GM12878 (cell line): ENCODE measurements around the gene HSBP1L1. TPM values are rescaled to one million over a fixed set of nuclear protein-coding genes. Genes with fewer than 3 reads are reported as not detected.

Source experiments
- BACH1 ChIP-seq: fragments of 450-650 bp; IDR thresholded peaks from 2 replicates; pipeline ENCODE4 v1.6.1; 2017; ENCODE audit warnings: mild to moderate bottlenecking, borderline replicate concordance
- BCL11A ChIP-seq: IDR thresholded peaks from 2 replicates; pipeline ENCODE4 v1.6.1; 2011; ENCODE audit warnings: low read depth, low read length
- CHD1 ChIP-seq: IDR thresholded peaks from 2 replicates; pipeline ENCODE4 v1.6.1; 2012; ENCODE audit warnings: low read depth, low read length, improper control_type of control experiment
- CTCF ChIP-seq, 3 experiments: IDR thresholded peaks in 2 of 3; conservative IDR thresholded peaks in 1 of 3; 2 replicates each; pipeline ENCODE4 v1.5.1; 2011; ENCODE audit warnings: low read depth in 3 of 3, low read length in 3 of 3, mild to moderate bottlenecking in 3 of 3, control low read depth in 2 of 3, moderate library complexity in 2 of 3, inconsistent platforms in 1 of 3, mixed read lengths in 1 of 3; ENCODE audit not compliant: control insufficient read depth in 2 of 3, insufficient read depth in 1 of 3; ENCODE audit errors: extremely low read depth in 1 of 3
- EED ChIP-seq: sonication (generic); IDR thresholded peaks from 2 replicates; pipeline ENCODE4 v1.6.1; 2016; ENCODE audit warnings: antibody characterized with exemption, low read depth
- ETV6 ChIP-seq, 2 experiments: fragments of 450-650 bp in 1 of 2; IDR thresholded peaks in 1 of 2; conservative IDR thresholded peaks in 1 of 2; 2 replicates each; pipeline ENCODE4 v1.6.1; 2014; ENCODE audit warnings: antibody characterized with exemption in 1 of 2, borderline replicate concordance in 1 of 2, low read depth in 1 of 2, mild to moderate bottlenecking in 1 of 2, moderate library complexity in 1 of 2
- GATAD2B ChIP-seq: fragments of 450-650 bp; conservative IDR thresholded peaks from 2 replicates; pipeline ENCODE4 v1.6.1; 2017; ENCODE audit warnings: low read depth, mild to moderate bottlenecking, moderate library complexity
- IRF5 ChIP-seq: fragments of 450-650 bp; IDR thresholded peaks from 2 replicates; pipeline ENCODE4 v1.6.1; 2017; ENCODE audit warnings: borderline replicate concordance
- JUND ChIP-seq: IDR thresholded peaks from 2 replicates; pipeline ENCODE4 v1.6.1; 2012; ENCODE audit warnings: low read depth, mild to moderate bottlenecking, low read length, improper control_type of control experiment, moderate library complexity
- KDM1A ChIP-seq: fragments of 200-600 bp; sonication (generic); IDR thresholded peaks from 2 replicates; pipeline ENCODE4 v1.6.1; 2016; ENCODE audit warnings: borderline replicate concordance
- MLLT1 ChIP-seq: fragments of 450-650 bp; IDR thresholded peaks from 2 replicates; pipeline ENCODE4 v1.6.1; 2016; ENCODE audit warnings: mild to moderate bottlenecking
- MTA3 ChIP-seq: IDR thresholded peaks from 2 replicates; pipeline ENCODE4 v1.6.1; 2012; ENCODE audit warnings: low read length, inconsistent platforms, borderline replicate concordance
- RBBP5 ChIP-seq: fragments of 200-600 bp; sonication (generic); conservative IDR thresholded peaks from 2 replicates; pipeline ENCODE4 v1.6.1; 2016
- RCOR1 ChIP-seq: conservative IDR thresholded peaks from 2 replicates; pipeline ENCODE4 v1.6.1; 2012; ENCODE audit warnings: low read depth, low read length, improper control_type of control experiment
- SIX5 ChIP-seq: IDR thresholded peaks from 2 replicates; pipeline ENCODE4 v1.6.1; 2011; ENCODE audit warnings: mild to moderate bottlenecking, low read depth, low read length, moderate library complexity; ENCODE audit not compliant: severe bottlenecking
- SPI1 ChIP-seq: IDR thresholded peaks from 2 replicates; pipeline ENCODE4 v1.6.1; 2011; ENCODE audit warnings: low read depth, mild to moderate bottlenecking, low read length, moderate library complexity, borderline replicate concordance; ENCODE audit not compliant: insufficient read depth
- SREBF1 ChIP-seq: IDR thresholded peaks from 2 replicates; pipeline ENCODE4 v1.6.1; 2012; ENCODE audit warnings: mild to moderate bottlenecking, low read length
- ZBED1 ChIP-seq: IDR thresholded peaks from 2 replicates; pipeline ENCODE4 v1.6.1; 2016; ENCODE audit warnings: borderline replicate concordance
- polyA plus RNA-seq, 11 experiments: library from polyadenylated mRNA; depleted of rRNA in 4 of 11; unstranded in 6 of 11; stranded (reverse) in 5 of 11; fragments of >200 nt; fragmentation: Nextera tagmentation in 4 of 11; fragmentation: Illumina TruSeq in 1 of 11; extraction: Ambion mirVana in 4 of 11; extraction: Trizol in 1 of 11; gene quantifications; 1 replicate in 1 of 11; 2 replicates in 10 of 11; pipeline versions ENCODE4 v1.2.1 to v1.2.3, GENCODE V29; 2011 to 2016; ENCODE audit warnings: inconsistent platforms in 2 of 11, missing spikeins in 2 of 11, low read depth in 1 of 11
- total RNA-seq, 4 experiments: library from RNA; depleted of rRNA in 3 of 4; stranded (reverse); fragments of >200 nt in 3 of 4; fragmentation: Illumina TruSeq in 1 of 4; extraction: Trizol in 1 of 4; gene quantifications; 2 replicates each; pipeline versions ENCODE4 v1.2.1 to v1.2.3, GENCODE V29; 2013 to 2021
- TF ChIP-seq, protein P1 (sequence below): IDR thresholded peaks from 2 replicates; pipeline ENCODE4 v1.6.1; 2011; ENCODE audit warnings: low read depth, mild to moderate bottlenecking, low read length, moderate library complexity, borderline replicate concordance; ENCODE audit errors: extremely low read depth
- TF ChIP-seq, protein P2 (sequence below): fragments of 450-650 bp; formaldehyde crosslinking; IDR thresholded peaks from 2 replicates; pipeline ENCODE4 v1.4.0; 2022; ENCODE audit warnings: mild to moderate bottlenecking, moderate library complexity

HSBP1L1 gene
- total and polyA plus RNA-seq, 10 of the 15 experiments (the other 5 are each of a cell fraction or from before 2014, with no cell fraction given), result 0.97 to 14.0 (median 6.9) TPM; not detected in 1

DNA sequence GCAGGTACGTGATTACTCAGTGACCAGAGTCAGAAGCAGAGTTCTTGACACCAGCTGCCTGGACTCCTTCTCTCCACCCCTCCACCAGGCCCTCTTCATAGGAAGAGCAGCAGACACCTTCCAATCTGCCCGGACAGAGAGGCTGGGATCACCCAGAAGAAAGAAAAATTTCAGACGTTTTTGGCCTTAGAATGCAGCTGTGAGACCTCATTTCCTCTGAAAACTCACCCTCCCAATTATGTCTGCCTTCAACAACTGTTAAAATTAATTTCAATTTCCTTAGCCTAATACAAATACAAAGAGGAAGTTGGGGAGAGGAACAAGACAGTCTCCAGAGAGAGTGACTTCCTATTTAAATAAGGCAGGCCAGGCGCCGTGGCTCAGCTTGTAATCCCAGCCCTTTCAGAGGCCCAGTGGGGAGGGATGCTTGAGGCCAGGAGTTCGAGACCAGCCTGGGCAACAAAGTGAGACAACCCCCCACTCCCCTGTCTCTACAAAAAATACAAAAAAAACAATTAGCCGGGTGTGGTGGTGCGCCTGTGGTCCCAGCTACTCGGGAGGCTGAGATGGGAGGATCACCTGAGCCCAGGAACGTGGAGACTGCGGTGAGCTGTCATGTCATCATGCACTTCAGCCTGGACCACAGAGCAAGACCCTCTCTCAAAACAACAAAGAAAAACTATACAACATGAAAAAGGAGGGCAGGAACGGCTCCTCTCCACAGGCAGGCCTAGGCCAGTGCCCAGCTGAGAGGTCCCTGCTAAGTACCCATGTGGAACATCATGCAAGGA is 14.6 kb upstream of the HSBP1L1 start (continued):
- TF ChIP-seq, protein P1, sequence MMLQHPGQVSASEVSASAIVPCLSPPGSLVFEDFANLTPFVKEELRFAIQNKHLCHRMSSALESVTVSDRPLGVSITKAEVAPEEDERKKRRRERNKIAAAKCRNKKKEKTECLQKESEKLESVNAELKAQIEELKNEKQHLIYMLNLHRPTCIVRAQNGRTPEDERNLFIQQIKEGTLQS, result no peak
- TF ChIP-seq BCL11A (no peak), BACH1 (no peak), SPI1 (peak; percentile 68; the same call in 1 of the 2 replicates), CHD1 (no peak), RBBP5 (no peak), RCOR1 (no peak), IRF5 (no peak), ZBED1 (no peak), JUND (no peak), EED (no peak), SREBF1 (no peak), ETV6 (conservative IDR thresholded peaks at IDR 0.05 in 1 of 2, IDR thresholded peaks at IDR 0.05 in 1 of 2; ENCODE audit: borderline replicate concordance in 1 of 2, low read depth in 1 of 2) (no peak; a peak in 1 of 4 replicates), SIX5 (no peak), KDM1A (no peak), GATAD2B (no peak), MLLT1 (0 out of 2 replicates have a peak, but pooled peaks have one; percentile 34), MTA3 (no peak), CTCF (IDR thresholded peaks at IDR 0.05 in 2 of 3, conservative IDR thresholded peaks at IDR 0.05 in 1 of 3; ENCODE audit: control insufficient read depth in 2 of 3, extremely low read depth in 1 of 3, insufficient read depth in 1 of 3, low read depth in 3 of 3, low read length in 3 of 3) (no peak)
- TF ChIP-seq, protein P2, sequence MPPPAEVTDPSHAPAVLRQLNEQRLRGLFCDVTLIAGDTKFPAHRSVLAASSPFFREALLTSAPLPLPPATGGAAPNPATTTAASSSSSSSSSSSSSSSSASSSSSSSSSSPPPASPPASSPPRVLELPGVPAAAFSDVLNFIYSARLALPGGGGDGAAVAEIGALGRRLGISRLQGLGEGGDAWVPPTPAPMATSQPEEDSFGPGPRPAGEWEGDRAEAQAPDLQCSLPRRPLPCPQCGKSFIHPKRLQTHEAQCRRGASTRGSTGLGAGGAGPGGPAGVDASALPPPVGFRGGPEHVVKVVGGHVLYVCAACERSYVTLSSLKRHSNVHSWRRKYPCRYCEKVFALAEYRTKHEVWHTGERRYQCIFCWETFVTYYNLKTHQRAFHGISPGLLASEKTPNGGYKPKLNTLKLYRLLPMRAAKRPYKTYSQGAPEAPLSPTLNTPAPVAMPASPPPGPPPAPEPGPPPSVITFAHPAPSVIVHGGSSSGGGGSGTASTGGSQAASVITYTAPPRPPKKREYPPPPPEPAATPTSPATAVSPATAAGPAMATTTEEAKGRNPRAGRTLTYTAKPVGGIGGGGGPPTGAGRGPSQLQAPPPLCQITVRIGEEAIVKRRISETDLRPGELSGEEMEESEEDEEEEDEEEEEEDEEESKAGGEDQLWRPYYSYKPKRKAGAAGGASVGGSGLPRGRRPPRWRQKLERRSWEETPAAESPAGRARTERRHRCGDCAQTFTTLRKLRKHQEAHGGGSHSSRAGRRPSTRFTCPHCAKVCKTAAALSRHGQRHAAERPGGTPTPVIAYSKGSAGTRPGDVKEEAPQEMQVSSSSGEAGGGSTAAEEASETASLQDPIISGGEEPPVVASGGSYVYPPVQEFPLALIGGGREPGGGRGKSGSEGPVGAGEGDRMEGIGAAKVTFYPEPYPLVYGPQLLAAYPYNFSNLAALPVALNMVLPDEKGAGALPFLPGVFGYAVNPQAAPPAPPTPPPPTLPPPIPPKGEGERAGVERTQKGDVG, result no peak
